ENCODE results near the gene PEX11G. TPM values are rescaled to one million over a fixed set of nuclear protein-coding genes. Genes with fewer than 3 reads are reported as not detected.
A peak's percentile ranks its signal among the peaks of the same experiment; 100 is the strongest.

The PEX11G gene
- total RNA-seq, 1 donor from 2014 or later: 2.7 TPM

- Histone ChIP-seq H3K4me1 (peaks cover 26% of the 10 kb centered on the region), H3K9me3 (no peaks in the 10 kb centered on the region), H3K4me3 (no peak overlapping the region), H3K27me3 (no peaks in the 10 kb centered on the region), H3K27ac (no peak overlapping the region), H3K36me3 (no peaks in the 10 kb centered on the region)
- intact Hi-C loops (cut with DNase I): no loop called here
- no peak for DNase-seq (ENCODE audit: extremely low spot score in 2 of 2)
- TF ChIP-seq POLR2A (IDR thresholded peaks at IDR 0.05) (no peak), POLR2AphosphoS5 (IDR thresholded peaks at IDR 0.05; ENCODE audit: insufficient read depth in 1 of 2, low read depth in 1 of 2) (no peak), CTCF (IDR thresholded peaks at IDR 0.05) (no peak)
Measured at GRCh38 chr19:7502552-7502951, 13.7 kb upstream of the PEX11G start.

GRCh38 chr19:7500811-7501450, 12.1 kb upstream of the PEX11G start:
- H3K27me3 ChIP-seq: no peaks in the 10 kb centered on the region
- intact Hi-C loops (cut with DNase I): no loop called here
- TF ChIP-seq POLR2AphosphoS5 (IDR thresholded peaks at IDR 0.05; ENCODE audit: insufficient read depth in 1 of 2, low read depth in 1 of 2) (no peak), CTCF (IDR thresholded peaks at IDR 0.05) (no peak), POLR2A (IDR thresholded peaks at IDR 0.05) (no peak)

GRCh38 chr19:7497292-7497691, 8.5 kb upstream of the PEX11G start:
- DNase-seq (ENCODE audit: extremely low spot score in 2 of 2): no peak
- Histone ChIP-seq H3K9me3 (no peaks in the 10 kb centered on the region), H3K4me1 (peaks cover 11% of the 10 kb centered on the region), H3K36me3 (no peaks in the 10 kb centered on the region), H3K27ac (no peak overlapping the region), H3K27me3 (no peaks in the 10 kb centered on the region), H3K4me3 (no peak overlapping the region)
- intact Hi-C loops (cut with DNase I): no loop called here
- TF ChIP-seq POLR2AphosphoS5 (IDR thresholded peaks at IDR 0.05; ENCODE audit: insufficient read depth in 1 of 2, low read depth in 1 of 2): no peak
- TF ChIP-seq POLR2A (IDR thresholded peaks at IDR 0.05): no peak
- TF ChIP-seq CTCF (IDR thresholded peaks at IDR 0.05): no peak

More at GRCh38 chr19:7500811-7501450, 12.1 kb upstream of the PEX11G start:
- no peaks in the 10 kb centered on the region for H3K9me3 ChIP-seq
- H3K27ac ChIP-seq: no peak overlapping the region
- H3K4me1 ChIP-seq: peaks cover 20% of the 10 kb centered on the region
- peak overlapping the region; percentile 32 to 49 for H3K4me3 ChIP-seq
- no peaks in the 10 kb centered on the region for H3K36me3 ChIP-seq
- no peak for DNase-seq (ENCODE audit: extremely low spot score in 2 of 2)

- no peak for DNase-seq (ENCODE audit: extremely low spot score in 2 of 2)
- intact Hi-C loops (cut with DNase I): no loop called here
- no peaks in the 10 kb centered on the region for H3K36me3 ChIP-seq
- no peaks in the 10 kb centered on the region for H3K9me3 ChIP-seq
- H3K27me3 ChIP-seq: no peaks in the 10 kb centered on the region
- TF ChIP-seq CTCF (IDR thresholded peaks at IDR 0.05) (no peak), POLR2AphosphoS5 (IDR thresholded peaks at IDR 0.05; ENCODE audit: insufficient read depth in 1 of 2, low read depth in 1 of 2) (no peak), POLR2A (IDR thresholded peaks at IDR 0.05) (no peak)
- H3K4me3 ChIP-seq: no peak overlapping the region
- no peak overlapping the region for H3K27ac ChIP-seq
- H3K4me1 ChIP-seq: no peaks in the 10 kb centered on the region
Measured at GRCh38 chr19:7494416-7495098, 5.7 kb upstream of the PEX11G start.

GRCh38 chr19:7492558-7492957, 3.7 kb upstream of the PEX11G start:
- H3K27me3 ChIP-seq: no peaks in the 10 kb centered on the region
- H3K4me1 ChIP-seq: peaks cover 6% of the 10 kb centered on the region
- H3K36me3 ChIP-seq: no peaks in the 10 kb centered on the region
- DNase-seq (ENCODE audit: extremely low spot score in 2 of 2): no peak
- no peaks in the 10 kb centered on the region for H3K9me3 ChIP-seq
- H3K27ac ChIP-seq: no peak overlapping the region
- TF ChIP-seq POLR2A (IDR thresholded peaks at IDR 0.05) (no peak), CTCF (IDR thresholded peaks at IDR 0.05) (no peak), POLR2AphosphoS5 (IDR thresholded peaks at IDR 0.05; ENCODE audit: insufficient read depth in 1 of 2, low read depth in 1 of 2) (no peak)
- no peak overlapping the region for H3K4me3 ChIP-seq
- intact Hi-C loops (cut with DNase I): no loop called here

Measured in vagina (tissue), 2 donors.